Activated T-cell treated with anti-CD3 and anti-CD28 coated beads for 24 hours (primary cell): ENCODE data around the gene MTX3.

Experiments
- DNase-seq: peaks from one replicate; pipeline ENCODE4 v3.0.0-alpha.2; 2020; ENCODE audit warnings: low read depth

The MTX3 gene

GRCh38 chr5:79982136-79982535 lies 8.9 kb downstream of the MTX3 start:
- DNase-seq: no peak

- no peak for DNase-seq
Observed at GRCh38 chr5:79976759-79977515, 14.1 kb downstream of the MTX3 start.

- no peak for DNase-seq
Observed at GRCh38 chr5:79975422-79975821, 15.6 kb downstream of the MTX3 start.

GRCh38 chr5:79974886-79975285 lies 16.2 kb downstream of the MTX3 start:
- DNase-seq: no peak

- DNase-seq: no peak
Observed at GRCh38 chr5:79973996-79974395, 17.1 kb downstream of the MTX3 start.

GRCh38 chr5:79973511-79973910 lies 17.6 kb downstream of the MTX3 start:
- DNase-seq: no peak

- DNase-seq: no peak
Observed at GRCh38 chr5:79971156-79971555, 19.9 kb downstream of the MTX3 start.

GRCh38 chr5:79966448-79966847 lies 24.6 kb downstream of the MTX3 start:
- DNase-seq: no peak

- no peak for DNase-seq
Observed at GRCh38 chr5:79964136-79964535, 26.9 kb downstream of the MTX3 start.

- no peak for DNase-seq
Observed at GRCh38 chr5:79963261-79964061, 27.6 kb downstream of the MTX3 start.

GRCh38 chr5:79962575-79963222 lies 28.4 kb downstream of the MTX3 start:
- DNase-seq: peak; percentile 9

- DNase-seq: no peak
Observed at GRCh38 chr5:79961716-79962574, 29.1 kb downstream of the MTX3 start.

GRCh38 chr5:79959407-79959806 lies 31.7 kb downstream of the MTX3 start:
- no peak for DNase-seq

GRCh38 chr5:79955941-79956670 lies 35.0 kb downstream of the MTX3 start:
- DNase-seq: no peak

GRCh38 chr5:79955356-79955895 lies 35.6 kb downstream of the MTX3 start:
- no peak for DNase-seq

GRCh38 chr5:79954620-79955019 lies 36.4 kb downstream of the MTX3 start:
- DNase-seq: no peak

GRCh38 chr5:79947567-79947966 lies 43.5 kb downstream of the MTX3 start:
- DNase-seq: no peak

- no peak for DNase-seq
Observed at GRCh38 chr5:79938468-79938867, 52.6 kb downstream of the MTX3 start.

GRCh38 chr5:79936646-79937216 lies 54.3 kb downstream of the MTX3 start:
- DNase-seq: no peak

- no peak for DNase-seq
Observed at GRCh38 chr5:79936002-79936645, 54.9 kb downstream of the MTX3 start.
